GM10847 (cell line): Measurements from ENCODE around the gene CHPF2.

Experiments
- POLR2A ChIP-seq: IDR thresholded peaks from 2 replicates; pipeline ENCODE4 v1.6.1; 2011; ENCODE audit not compliant: insufficient read length; ENCODE audit errors: extremely low read depth

The CHPF2 gene

DNA sequence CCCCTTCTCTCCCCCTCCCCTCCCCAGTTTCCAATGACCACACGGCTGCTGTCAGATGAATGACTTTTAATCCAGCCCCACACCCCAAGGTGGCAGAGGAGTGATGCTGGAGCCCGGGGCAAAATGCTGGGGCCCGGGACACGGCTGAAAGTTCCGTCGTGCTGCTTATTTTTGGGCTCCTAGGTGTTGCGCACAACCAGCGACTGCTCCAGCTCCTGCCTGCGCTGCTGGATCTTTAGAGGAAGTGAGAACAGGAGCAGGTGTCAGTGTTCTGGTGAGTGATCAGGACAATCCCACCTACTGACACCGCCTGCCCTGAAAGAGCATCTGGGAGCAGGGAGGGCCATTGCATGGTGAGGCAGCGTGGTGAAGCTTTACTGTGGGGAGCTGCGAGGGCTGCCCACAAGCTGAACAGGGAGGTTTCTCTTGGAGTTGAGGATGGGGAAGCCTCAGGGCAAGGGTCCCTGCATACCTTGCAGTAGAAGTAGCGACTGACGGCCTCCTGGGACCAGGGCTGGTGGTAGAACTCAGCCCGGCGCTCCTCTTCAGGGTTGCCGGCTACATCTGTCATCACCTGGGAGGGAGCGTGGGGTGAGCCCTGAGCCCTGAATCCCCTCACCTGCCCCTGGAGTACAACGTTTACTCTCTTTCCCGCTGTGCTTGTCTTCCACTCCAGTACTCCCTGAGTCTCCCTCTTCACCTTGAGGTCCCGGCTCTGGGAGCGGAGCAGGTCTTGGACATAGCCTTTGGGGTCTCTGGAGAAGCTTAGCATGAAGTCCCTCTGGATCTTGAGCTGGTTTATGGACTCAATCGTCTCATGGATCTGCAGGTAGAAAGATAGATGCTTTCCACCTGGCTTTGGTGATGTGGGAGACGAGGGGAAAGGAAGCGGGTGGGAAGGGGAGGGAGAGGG is 6.9 kb downstream of the CHPF2 start:
- no peak for TF ChIP-seq POLR2A

DNA sequence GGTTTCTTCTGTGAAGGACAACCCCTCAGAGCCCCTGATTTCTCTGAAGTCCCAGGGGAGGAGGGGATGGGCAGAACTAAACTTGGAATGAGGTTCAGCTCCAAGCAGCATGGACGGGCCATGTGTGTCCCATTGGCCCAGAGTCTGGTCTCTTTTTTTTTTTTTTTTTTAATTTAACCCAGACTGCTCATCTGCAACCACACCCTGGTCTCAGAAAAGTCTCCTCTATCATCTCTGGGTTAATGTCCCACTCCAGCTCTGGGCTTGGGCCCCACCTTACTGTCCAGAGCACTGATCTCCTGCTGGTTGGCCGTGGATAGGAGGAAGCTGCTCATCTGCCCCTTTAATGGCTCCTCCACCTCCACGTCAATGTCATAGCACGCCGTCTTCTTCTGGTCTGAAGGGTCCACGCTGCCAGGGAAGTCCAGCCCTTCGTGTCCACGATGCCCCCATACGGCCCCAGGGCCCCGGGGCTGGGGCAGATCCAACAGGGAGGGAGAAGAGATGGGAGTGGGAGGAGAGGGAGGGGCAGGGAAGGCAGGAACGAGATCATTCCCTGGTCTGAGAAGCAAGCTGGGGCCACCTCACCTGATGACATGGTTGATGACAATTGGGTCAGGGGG is 7.7 kb downstream of the CHPF2 start:
- TF ChIP-seq POLR2A: no peak

DNA sequence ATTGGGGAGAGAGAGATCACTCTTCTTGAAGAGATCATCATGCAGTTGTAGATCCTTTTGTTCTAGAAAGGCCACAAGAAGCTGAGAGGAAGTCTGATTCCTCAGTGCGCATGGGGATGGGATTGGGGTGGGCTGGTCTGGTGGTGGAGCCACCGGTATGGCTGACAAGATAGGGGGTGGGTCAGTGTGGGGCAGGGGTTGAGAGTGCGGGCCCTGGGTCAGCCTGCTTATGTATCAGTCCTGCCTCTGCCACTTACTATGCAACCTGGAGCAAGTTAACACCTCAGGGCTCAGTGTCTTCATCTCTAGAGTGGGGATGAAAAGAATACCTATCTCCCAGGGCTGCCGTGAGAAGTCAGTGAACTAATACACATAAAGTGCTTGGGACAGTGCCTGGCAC is 8.3 kb downstream of the CHPF2 start:
- TF ChIP-seq POLR2A: no peak

DNA sequence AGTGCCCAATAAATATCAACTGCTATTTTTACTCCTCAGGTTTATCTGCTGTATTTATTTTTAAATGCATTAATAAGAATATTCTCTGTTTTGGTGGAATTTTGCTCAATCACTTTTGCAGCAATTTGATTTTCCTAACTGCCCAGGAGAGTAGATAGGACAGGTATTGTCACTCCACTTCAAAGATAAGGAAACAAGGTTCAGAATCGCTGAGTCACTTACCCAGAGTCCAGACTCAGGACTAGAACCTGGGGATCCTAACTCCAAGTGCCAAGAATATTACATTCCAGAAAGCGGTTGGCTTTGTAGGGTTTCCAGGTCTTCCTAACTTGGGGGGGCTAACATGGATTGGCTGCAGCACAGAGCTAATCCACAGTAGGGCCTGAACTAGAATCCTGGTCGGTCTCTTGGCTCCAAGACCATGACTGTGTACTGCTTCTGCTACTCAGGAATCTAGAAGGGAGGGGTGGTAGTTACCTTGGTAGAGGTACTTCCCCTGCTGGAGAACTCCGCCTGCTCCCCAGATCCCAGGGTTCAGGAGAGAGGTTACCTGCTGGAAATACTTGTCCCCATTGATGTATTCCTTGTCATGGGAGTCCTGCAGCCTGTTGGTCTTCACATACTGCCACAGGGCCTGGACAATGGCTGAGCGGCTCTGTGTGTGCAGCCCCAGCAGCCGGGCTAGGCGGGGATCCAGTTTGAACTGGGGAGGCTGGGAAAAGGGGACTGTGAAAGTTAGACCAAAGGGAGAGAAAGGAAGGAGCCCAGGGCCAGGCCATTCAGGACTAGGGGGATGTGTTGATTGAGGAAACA is 8.9 kb downstream of the CHPF2 start:
- no peak for TF ChIP-seq POLR2A

DNA sequence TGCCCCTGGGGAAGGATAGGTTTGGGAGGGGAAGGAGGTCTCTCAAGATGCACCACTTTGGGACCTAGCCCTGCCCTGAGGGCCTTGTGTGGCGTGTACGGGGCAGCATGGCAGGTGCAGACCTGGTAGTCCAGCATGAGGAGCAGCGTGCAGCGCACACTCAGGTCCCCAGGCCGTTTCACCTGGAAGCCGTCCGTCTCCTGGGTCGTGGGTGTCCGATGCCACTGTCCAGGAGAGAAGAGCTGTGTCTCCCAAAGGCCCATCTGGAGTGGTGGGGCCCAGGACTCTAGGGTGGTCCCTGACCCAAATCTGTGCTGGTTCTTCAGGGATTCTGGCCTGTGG is 9.4 kb downstream of the CHPF2 start:
- no peak for TF ChIP-seq POLR2A

DNA sequence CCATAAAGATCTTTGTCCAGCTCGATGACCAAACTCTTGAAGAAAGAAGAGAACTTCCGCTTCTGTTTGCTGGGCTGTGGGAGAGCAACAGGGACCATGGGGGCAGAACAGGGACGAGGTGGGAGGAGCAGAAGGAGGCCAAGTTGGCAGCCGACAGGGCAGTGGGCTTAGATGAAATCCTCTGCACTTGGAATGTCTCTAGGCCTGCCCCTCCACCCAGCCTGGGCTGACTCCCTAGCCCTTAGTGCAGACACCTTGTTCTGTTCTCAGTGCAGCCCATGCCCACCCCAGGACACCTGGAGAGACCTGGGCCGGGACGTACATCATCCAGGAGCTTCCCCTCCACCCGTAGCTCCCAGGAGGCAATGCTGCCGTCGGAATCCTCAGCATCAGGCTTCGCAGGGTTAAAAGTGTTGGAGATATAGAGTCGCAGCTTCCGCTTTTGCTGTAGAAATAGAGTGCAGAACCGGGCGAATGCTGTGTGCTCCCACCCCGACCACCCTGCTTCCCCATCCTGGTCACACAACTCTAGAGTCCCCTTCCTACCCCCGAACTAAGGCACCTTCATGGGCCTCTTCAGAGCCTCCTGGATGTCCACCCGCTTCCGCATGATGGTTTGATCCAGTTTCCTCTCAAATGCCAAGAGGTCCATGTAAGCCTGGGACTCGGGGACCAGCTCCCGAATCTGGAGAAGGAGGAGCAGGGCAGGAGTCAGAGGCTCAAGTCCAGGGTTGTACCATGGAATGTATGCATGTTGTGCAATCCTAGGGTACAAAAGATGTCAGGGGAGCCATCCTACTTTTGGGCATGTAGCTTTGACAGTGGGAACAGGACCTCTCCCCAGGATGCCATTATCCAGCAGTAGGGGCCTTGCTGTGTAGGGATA is 10.1 kb downstream of the CHPF2 start:
- no peak for TF ChIP-seq POLR2A

DNA sequence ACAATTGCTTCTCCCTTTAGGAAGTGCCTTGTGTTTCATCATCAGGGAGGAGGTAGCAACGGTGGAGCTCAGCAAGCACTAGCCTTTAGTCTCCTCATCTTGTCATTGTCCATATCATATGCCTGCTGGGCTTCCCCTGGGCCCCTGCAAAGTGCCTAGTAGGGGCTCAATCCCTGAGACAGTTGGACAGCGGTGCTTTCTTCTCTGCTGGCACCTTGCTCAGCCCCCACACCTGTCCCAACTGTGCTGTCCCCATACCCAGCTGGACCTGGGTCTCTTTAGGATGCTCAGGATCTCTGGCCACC is 10.7 kb downstream of the CHPF2 start:
- no peak for TF ChIP-seq POLR2A

DNA sequence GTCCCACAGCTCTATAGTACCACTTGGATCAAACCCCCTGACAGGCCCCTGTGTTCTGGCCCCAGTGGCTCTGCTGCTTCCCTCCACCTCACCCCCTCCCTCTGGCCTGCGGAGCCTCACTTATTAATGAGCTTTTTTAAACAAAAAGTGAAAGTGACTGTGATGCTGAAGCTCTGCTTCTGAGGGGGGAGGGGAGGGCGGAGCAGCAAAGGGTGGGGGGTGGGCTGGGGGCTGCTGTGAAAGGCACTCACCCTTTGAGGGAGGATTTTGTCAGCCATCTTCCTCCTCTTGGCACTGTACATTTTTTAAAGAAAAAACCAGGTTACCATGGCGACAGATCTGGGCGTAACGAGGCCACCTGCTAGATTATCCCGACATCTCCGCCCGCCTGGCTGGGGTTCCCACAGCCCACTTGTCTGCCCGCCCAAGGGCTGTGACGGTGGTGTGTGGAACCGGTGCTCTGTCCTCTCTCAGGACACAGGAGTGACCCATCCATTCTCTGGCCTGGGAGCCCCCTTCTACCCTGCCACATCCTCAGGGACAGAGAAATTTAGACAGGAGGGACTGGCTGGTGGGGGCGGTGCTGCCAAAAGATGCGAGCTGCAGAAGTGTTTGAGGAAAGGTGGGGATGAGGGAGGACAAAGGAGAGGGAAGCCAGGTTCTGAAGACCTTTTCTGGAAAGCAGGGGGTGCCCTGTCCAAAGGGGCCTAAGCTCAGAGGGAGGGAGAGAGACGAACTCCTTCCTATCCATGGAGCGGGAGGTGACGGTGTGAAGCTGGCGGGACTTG is 11.3 kb downstream of the CHPF2 start:
- TF ChIP-seq POLR2A: no peak

DNA sequence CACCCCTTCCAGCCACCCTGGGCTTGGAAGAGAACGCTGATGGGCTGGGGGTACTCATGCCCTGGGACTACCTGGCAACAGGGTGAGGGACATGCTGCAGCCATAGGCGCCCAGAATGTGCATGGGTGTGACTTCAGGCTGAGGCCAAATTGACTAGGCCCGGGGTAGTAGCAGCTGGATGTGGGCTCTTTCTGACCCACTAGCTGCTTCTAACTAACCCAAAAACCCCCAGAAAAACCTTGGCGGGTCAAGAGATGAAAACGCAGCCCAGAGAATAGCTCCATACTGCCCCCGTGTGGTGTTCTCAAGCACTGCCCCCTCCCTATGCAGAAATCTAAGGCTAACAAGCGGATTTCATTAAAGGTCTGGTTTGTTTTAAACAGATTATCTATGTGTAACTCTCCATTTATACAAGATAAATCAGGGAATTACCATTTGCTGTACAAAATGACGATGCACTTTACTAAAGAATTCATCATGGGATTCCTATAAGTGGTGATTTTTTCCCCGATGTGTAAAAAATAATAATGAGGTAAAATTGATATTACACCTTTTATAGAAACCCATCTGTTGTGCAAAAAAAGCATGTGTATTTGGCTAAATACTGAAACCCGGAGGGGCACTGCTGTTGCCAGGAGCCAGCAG is 12.0 kb downstream of the CHPF2 start:
- no peak for TF ChIP-seq POLR2A

DNA sequence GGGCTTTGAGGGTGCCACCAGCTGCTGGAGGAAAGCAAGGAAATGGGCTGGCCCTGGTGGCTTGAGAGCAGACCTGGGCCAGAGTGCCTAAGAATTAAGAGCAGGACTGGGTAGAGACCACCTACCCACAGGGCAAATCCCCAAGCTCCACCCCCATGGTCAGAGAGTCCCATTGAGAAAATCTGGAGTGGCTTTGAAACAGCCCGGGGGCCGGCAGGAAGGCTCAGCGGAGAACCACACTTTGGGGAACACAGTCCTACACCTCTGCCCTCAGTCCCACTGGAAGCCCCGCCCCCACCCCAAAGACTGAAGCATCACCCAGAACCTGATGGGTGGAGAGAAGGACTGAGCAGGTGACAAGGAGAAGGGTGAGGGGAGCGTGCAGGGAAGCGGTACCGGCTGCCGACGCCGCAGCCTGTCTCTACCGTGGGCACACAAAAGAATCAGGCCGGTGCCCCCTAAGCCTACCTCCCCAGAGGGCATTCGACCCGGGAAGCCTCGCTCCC is 12.6 kb downstream of the CHPF2 start:
- no peak for TF ChIP-seq POLR2A

DNA sequence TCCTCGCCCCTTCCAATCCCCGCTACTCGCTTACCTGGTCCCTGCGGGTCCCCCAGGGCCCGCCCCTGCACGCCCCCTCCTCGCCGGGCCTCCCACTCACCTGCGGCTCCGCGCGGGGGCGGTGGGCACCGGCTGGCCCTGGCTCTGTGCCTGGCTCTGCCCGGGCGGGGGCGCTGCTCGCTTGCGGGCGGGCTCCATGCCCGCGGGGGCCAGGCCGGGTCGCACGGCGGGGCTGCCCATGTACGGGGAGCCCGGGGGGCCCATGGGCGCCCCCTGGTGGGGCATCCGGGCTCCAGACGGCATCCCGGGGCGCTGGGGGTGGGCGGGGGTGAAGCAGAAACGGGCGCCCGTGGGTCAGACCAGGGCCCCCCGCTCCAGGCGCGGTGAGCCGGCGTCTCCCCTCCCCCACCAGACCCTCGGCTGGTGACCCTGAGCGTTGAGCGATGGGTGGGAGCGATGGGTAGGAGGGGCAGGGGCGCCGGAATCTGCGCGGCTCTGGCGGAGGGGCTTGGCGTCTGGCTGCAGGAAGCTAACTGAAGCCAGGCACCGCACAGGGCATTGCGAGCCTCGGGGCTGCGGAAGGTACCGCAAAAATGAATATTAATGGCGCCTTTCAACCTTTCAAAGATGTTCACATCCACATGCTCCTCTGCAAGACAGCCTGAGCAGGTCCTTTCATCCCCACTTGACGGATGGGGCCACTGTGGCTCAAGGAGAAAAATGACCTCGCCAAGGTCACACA is 13.2 kb downstream of the CHPF2 start:
- TF ChIP-seq POLR2A: no peak

DNA sequence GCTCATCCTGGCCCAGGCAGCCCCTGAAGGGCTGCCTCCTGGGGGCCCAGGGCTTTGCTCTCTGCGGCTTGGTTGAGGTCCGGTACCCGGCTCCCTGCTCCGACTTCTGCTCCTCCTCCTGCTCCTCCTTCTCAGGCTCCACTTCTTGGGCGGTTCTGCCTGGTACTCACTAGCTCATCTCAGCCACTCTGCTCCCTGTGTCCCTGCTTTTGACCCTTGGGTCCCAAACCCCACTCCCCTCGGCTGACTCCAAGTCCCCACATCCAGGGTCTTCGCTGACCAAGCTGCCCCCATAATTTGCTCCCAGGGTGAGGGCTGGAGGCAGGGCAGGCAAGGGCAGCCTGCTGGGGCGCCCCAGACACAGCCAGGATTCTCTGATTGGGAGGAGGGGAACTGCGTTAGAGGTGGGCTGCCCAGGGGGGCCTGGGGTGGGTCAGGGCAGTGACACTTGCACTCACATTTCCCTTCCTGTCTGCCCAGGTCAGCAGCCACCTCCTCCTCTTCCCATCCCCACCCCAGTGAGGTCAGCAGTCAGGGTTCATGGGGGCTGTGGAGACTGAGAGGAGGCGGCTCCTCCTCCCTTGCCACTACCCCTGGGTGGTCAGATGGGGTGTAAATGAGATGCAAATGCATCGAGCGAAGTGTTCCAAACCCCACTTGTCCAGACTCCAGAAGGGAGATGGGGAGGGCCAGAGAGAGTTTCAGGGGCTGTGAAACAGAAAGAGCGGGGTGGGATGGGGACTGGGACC is 14.0 kb downstream of the CHPF2 start:
- TF ChIP-seq POLR2A: no peak
